HepG2 (cell line): ENCODE data around the gene ALDOA. TPM values are rescaled to one million over a fixed set of nuclear protein-coding genes. Genes with fewer than 3 reads are reported as not detected.

Experiments used
- AFF4 ChIP-seq: sonication (generic); formaldehyde crosslinking; IDR thresholded peaks from 2 replicates; pipeline ENCODE4 v1.4.0; 2020; ENCODE audit warnings: missing genetic modification reagents
- ARNT2 ChIP-seq: sonication (generic); formaldehyde crosslinking; IDR thresholded peaks from 2 replicates; pipeline ENCODE4 v1.8.0; 2022; ENCODE audit warnings: mild to moderate bottlenecking, low read depth, missing genetic modification reagents, moderate library complexity
- DZIP1 ChIP-seq: sonication (generic); formaldehyde crosslinking; IDR thresholded peaks from 2 replicates; pipeline ENCODE4 v1.5.0; 2020; ENCODE audit warnings: mild to moderate bottlenecking, missing genetic modification reagents
- EP300 ChIP-seq, 3 experiments: sonication (generic) in 1 of 3; formaldehyde crosslinking in 1 of 3; IDR thresholded peaks; 2 replicates each; pipeline versions ENCODE4 v1.5.1 to v1.6.1; 2011 to 2020; ENCODE audit warnings: low read depth in 2 of 3, low read length in 2 of 3, borderline replicate concordance in 1 of 3, improper control_type of control experiment in 1 of 3, mild to moderate bottlenecking in 1 of 3, missing genetic modification reagents in 1 of 3, moderate library complexity in 1 of 3
- GLI4 ChIP-seq: sonication (generic); formaldehyde crosslinking; IDR thresholded peaks from 2 replicates; pipeline ENCODE4 v1.5.1; 2020; ENCODE audit warnings: missing genetic modification reagents, mild to moderate bottlenecking, moderate library complexity, borderline replicate concordance
- HNRNPUL1 ChIP-seq: fragments of 200-400 bp; formaldehyde crosslinking; IDR thresholded peaks from 2 replicates; pipeline ENCODE4 v1.6.1; 2017; ENCODE audit warnings: low read depth, mild to moderate bottlenecking, low read length, moderate library complexity
- JDP2 ChIP-seq: sonication (generic); formaldehyde crosslinking; IDR thresholded peaks from 2 replicates; pipeline ENCODE4 v1.8.1; 2022; ENCODE audit warnings: missing genetic modification reagents, borderline replicate concordance
- ZNF136 ChIP-seq: sonication (generic); formaldehyde crosslinking; IDR thresholded peaks from 2 replicates; pipeline ENCODE4 v1.8.1; 2022; ENCODE audit warnings: low read depth, mild to moderate bottlenecking, moderate library complexity, missing genetic modification reagents
- ZNF235 ChIP-seq: sonication (generic); formaldehyde crosslinking; IDR thresholded peaks from 2 replicates; pipeline ENCODE4 v1.8.1; 2023; ENCODE audit warnings: mild to moderate bottlenecking, missing genetic modification reagents, borderline replicate concordance
- ZNF318 ChIP-seq: sonication (generic); formaldehyde crosslinking; IDR thresholded peaks from 2 replicates; pipeline ENCODE4 v1.4.0; 2020; ENCODE audit warnings: mild to moderate bottlenecking, missing genetic modification reagents
- ZNF382 ChIP-seq: sonication (generic); formaldehyde crosslinking; IDR thresholded peaks from 2 replicates; pipeline ENCODE4 v1.5.0; 2020; ENCODE audit warnings: missing genetic modification reagents, mild to moderate bottlenecking, borderline replicate concordance
- ZNF674 ChIP-seq: sonication (generic); formaldehyde crosslinking; IDR thresholded peaks from 2 replicates; pipeline ENCODE4 v1.5.0; 2020; ENCODE audit warnings: low read depth, mild to moderate bottlenecking, missing genetic modification reagents
- polyA plus RNA-seq, 8 experiments: library from polyadenylated mRNA; depleted of rRNA in 3 of 8; stranded (reverse) in 7 of 8; unstranded in 1 of 8; fragments of >200 nt; fragmentation: Illumina TruSeq in 4 of 8; extraction: Trizol in 4 of 8; gene quantifications; 2 replicates each; pipeline versions ENCODE4 v1.2.1 to v1.2.3, GENCODE V29; 2011 to 2016; ENCODE audit warnings: low read depth in 4 of 8, missing spikeins in 1 of 8, mixed read lengths in 1 of 8; ENCODE audit not compliant: insufficient read depth in 1 of 8
- total RNA-seq, 5 experiments: library from RNA; depleted of rRNA; stranded (reverse); fragments of >200 nt; fragmentation: Illumina TruSeq; extraction: Trizol; gene quantifications; 2 replicates each; pipeline ENCODE4 v1.2.3, GENCODE V29; 2016; ENCODE audit warnings: low read depth in 1 of 5

Gene ALDOA
- total and polyA plus RNA-seq, 2 of the 13 experiments (the other 11 are each of a cell fraction or from before 2014, with no cell fraction given) = 925 to 1,884 TPM

GRCh38 chr16:30092373-30093010, 26.9 kb downstream of the ALDOA start (continued):
- TF ChIP-seq ZNF318 (CRISPR knock-in tag) (0 out of 2 replicates have a peak, but pooled peaks have one; percentile 74), JDP2 (CRISPR knock-in tag) (no peak), EP300 (IDR thresholded peaks at IDR 0.05; ENCODE audit: low read depth in 2 of 2, low read length in 2 of 2) (no peak), EP300 (CRISPR knock-in tag; IDR thresholded peaks at IDR 0.05; ENCODE audit: borderline replicate concordance) (no peak), ZNF382 (CRISPR knock-in tag) (no peak), HNRNPUL1 (no peak), AFF4 (CRISPR knock-in tag) (no peak), GLI4 (CRISPR knock-in tag) (no peak), ZNF136 (no peak; the same call in none of the 2 replicates), ZNF235 (CRISPR knock-in tag) (peak; percentile 57; the same call in 1 of the 2 replicates), ZNF674 (CRISPR knock-in tag) (no peak), ARNT2 (CRISPR knock-in tag) (no peak; the same call in 1 of the 2 replicates), DZIP1 (CRISPR knock-in tag) (peak; percentile 73)
